ENCODE measurements around the gene MT1F.
"Not testable (repeated sequence)": the region's sequence is repeated elsewhere in the genome, so short reads cannot be mapped to it uniquely, and the experiment has no call there.

Gene MT1F

DNA sequence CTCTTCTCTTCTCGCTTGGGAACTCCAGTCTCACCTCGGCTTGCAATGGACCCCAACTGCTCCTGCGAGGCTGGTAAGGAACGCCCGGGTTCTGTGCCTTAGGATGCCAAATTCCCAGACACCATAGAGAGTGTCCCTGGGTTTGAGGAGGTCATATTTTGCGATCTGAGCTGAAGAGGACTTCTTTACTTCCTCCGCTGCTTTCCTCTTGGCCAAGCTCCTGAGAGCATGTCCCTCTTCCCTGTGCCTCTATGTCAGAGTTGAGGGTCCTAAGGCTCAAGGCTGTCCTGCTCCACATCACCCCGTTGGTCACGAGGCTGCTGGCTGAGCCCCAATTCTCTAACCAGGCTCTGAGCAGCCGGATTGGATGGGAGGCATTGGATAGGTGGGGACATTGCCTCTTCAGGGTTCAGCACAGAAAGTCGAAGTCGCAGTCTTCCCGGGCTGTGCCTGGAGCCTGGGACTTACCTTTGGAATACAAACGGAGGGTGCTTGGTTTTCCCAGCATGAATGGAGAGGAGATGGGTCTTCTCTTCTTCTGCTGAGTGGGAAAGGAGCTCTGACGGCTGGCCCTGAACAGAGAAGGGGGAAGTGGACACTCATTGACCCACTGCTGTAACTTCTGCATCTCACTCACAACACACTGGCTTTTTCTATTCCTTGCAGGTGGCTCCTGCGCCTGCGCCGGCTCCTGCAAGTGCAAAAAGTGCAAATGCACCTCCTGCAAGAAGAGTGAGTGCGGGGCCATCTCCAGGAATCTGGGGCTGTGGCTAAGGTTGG is 12.3 kb downstream of the MT1F start:
- in situ Hi-C loops (cut with MboI; ENCODE audit: low sequenced_read_pairs) = no loop called here

- in situ Hi-C loops (cut with MboI; ENCODE audit: low sequenced_read_pairs) = no loop called here
These were observed 12.8 kb downstream of the MT1F start for GRCh38 chr16:56670620-56670934.

- in situ Hi-C loops (cut with MboI; ENCODE audit: low sequenced_read_pairs) = not testable (repeated sequence)
These were observed 13.9 kb downstream of the MT1F start for GRCh38 chr16:56671691-56672090.

DNA sequence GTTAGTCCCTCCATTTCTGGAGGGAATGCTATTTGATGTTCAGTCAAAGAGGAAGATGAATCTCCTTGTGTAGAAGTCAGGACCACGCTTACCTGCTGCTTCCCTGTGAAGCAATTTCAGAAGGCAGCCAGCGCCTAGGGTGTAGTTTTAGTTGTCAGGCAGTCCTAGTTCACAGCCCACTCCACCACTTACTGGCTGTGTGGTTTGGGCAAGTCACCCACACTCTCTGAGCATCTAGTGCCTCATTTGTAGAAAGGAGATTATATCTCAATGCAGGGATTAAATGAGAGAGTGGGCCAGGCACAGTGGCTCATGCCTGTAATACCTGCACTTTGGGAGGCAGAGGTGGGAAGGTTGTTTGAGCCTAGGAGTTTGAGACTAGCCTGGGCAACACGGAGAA is 14.4 kb downstream of the MT1F start:
- in situ Hi-C loops (cut with MboI; ENCODE audit: low sequenced_read_pairs) = not testable (repeated sequence)

DNA sequence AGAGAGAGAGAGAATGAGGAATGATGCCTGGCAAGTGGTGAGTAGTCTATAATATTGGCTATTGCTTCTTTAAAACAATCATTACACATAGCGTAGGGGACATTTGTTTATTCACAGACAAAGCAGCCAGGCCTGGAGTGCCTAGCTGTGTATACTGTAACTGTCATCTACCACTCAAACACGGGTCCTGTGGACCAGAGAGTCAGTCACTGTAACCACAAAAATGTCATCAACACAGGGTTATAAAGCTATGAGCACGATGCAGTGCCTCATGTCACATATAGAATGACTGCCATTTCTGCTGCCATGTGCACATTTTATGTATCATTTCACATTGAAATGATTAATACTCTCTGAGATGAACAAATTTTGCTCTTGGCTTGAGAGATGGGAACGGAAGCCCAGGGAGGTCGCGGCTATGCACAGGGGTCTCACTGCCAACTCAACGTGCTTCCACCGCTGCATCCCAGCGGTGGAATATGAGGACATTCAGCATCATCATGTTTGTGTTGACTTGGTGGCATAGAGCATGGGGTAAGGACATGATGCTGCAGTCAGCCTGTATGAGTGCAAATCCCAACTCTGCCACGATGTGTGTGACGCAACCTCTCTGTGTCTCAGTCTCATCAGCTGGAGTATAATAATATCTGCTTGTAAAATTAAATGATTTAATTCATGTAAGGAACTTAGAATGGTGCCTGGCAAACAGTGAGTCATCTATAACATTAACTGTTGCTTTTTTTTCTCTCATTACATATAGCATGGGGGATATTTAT is 15.2 kb downstream of the MT1F start:
- in situ Hi-C loops (cut with MboI; ENCODE audit: low sequenced_read_pairs) = no loop called here

- in situ Hi-C loops (cut with MboI; ENCODE audit: low sequenced_read_pairs) = no loop called here
These were observed 16.2 kb downstream of the MT1F start for GRCh38 chr16:56673921-56674320.

DNA sequence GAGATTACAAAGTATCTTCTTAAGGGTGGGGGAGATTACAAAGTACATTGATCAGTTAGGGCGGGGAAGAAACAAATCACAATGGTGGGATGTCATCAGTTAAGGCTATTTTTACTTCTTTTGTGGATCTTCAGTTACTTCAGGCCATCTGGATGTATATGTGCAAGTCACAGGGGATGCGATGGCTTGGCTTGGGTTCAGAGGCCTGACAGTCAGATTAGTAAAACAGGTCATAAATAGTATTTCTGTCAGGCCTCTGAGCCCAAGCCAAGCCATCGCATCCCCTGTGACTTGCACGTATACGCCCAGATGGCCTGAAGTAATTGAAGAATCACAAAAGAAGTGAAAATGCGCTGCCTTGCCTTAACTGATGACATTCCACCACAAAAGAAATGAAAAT is 16.8 kb downstream of the MT1F start:
- in situ Hi-C loops (cut with MboI; ENCODE audit: low sequenced_read_pairs) = not testable (repeated sequence)

DNA sequence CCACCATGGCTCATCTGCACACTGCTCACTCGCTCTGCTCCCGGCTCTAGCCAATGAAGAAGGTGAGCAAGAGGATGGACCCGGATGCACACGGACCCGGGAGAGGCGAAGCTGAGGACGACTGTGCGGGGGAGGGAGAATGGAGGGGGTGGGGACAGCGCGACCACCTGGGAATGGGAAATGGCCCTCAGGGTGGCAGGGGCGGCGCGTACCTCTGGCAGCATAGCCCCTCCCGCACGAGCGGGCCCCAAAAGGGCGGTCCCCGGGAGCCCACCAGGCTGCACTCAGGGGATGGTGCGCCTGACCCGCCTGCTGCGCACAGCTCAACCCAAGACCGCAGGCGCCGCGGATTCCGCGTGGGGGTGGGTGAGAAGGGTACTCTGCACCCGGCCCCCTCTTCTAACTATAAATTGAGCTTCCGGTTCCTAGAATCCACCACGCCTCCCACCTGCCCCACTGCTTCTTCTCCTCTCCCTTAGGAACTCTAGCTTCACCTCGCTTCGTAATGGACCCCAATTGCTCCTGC is 18.0 kb downstream of the MT1F start:
- in situ Hi-C loops (cut with MboI; ENCODE audit: low sequenced_read_pairs) = no loop called here

DNA sequence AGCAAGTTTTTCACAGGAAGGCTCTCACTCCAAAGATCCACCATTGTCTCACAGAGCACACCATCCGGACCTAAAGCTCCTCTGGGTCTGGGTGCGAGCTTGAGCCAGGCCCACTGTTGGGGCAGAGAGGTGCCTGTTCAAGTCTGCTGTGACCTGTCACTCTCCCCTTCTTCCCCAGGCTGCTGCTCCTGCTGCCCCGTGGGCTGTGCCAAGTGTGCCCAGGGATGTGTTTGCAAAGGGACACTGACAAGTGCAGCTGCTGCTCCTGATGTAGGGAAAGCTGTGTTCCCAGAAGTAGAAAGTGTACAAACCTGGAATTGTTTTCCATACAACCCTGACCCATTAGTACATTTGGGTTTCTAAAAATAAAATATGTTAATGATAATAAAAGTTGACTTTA is 19.7 kb downstream of the MT1F start:
- in situ Hi-C loops (cut with MboI; ENCODE audit: low sequenced_read_pairs) = no loop called here

GRCh38 chr16:56679078-56679730 is 21.4 kb downstream of the MT1F start:
- in situ Hi-C loops (cut with MboI; ENCODE audit: low sequenced_read_pairs) = no loop called here

GRCh38 chr16:56679818-56680217 is 22.1 kb downstream of the MT1F start:
- in situ Hi-C loops (cut with MboI; ENCODE audit: low sequenced_read_pairs) = no loop called here

DNA sequence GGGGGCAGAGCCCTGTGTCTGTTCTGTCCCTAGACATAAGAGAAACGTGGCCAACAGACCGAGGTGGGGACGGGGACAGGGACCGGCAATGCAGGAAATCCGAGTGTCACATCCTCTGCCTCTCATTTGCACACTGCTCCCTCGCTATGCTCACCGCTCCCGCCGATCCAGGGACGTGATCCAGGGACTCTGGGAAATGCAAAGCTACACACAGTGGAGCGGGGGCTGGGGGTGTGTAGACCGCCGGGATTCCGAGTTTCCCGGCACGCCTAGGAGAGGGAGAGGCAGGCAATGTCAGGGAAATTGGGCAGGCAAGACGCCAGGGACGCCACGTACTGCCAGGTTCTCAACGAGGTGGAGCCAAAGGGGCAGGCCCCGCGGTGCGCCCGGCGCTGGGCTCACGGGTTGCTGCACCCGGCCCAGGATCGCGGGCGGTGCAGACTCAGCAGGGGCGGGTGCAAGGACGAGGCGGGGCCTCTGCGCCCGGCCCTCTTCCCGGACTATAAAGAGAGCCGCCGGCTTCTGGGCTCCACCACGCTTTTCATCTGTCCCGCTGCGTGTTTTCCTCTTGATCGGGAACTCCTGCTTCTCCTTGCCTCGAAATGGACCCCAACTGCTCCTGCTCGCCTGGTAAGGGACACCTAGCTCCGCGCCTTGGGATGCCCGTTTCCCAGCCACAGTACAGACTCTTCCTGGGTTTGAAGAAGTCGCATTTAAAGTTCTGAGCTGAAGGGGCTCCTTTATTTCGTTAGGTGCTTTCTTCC is 24.4 kb downstream of the MT1F start, which contains the start of gene MT1X:
TSS of gene MT1X (plus strand) at position 532 of the 764 bp plus-strand sequence. CDS start at position 603, 71 bp downstream.
- in situ Hi-C loops (cut with MboI; ENCODE audit: low sequenced_read_pairs) = no loop called here

GRCh38 chr16:56682703-56683397 is 25.1 kb downstream of the MT1F start:
- in situ Hi-C loops (cut with MboI; ENCODE audit: low sequenced_read_pairs) = no loop called here

DNA sequence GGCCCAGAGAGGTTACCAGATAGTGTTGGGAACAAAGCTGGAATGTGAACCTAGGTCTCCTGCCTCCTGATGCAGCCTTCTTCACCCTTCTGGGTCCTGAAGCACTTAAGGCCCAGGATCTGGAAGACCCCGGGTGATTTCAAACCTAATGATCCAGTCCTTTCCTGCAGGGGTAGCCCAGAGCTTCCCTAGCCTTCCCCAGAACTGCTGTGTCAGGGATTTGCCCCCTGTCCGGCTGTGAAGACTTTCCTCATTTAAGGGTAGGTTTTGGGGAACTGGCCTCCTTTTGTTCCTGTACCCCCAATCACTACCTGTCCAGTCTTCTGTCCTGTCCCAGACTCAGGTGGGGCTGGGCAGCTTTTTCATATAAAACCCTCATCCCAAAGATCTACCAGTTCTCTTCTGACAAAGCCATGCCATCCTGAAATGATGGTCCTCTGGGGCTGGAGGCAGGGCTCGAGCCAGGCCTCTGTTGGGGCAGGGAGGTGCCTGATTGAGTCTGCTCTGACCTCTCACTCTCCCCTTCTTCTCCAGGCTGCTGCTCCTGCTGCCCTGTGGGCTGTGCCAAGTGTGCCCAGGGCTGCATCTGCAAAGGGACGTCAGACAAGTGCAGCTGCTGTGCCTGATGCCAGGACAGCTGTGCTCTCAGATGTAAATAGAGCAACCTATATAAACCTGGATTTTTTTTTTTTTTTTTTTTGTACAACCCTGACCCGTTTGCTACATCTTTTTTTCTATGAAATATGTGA is 25.8 kb downstream of the MT1F start:
- in situ Hi-C loops (cut with MboI; ENCODE audit: low sequenced_read_pairs) = no loop called here

- in situ Hi-C loops (cut with MboI; ENCODE audit: low sequenced_read_pairs) = no loop called here
These were observed 26.6 kb downstream of the MT1F start for GRCh38 chr16:56684256-56684925.

GRCh38 chr16:56684926-56685590 is 27.3 kb downstream of the MT1F start:
- in situ Hi-C loops (cut with MboI; ENCODE audit: low sequenced_read_pairs) = no loop called here

DNA sequence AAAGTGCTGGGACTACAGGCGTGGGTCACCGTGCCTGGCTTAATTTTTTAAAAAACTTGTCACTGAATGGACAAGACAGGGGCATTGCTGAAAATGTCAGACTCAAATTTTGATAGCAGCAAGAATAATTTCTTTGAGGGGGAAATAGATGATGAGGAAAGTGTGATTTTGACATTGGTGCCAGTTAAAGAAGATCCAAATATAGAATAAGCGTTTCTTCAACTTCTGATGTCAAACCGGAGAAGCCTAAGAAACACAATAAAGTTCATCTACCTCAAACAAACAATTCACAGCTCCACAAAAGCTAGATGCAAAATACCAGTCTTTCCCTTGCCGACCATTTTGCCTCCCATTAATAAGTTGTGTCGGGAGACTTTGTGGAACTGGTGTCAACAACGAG is 29.0 kb downstream of the MT1F start:
- in situ Hi-C loops (cut with MboI; ENCODE audit: low sequenced_read_pairs) = no loop called here

- in situ Hi-C loops (cut with MboI; ENCODE audit: low sequenced_read_pairs) = no loop called here
These were observed 31.0 kb downstream of the MT1F start for GRCh38 chr16:56688762-56689161.

Measured in HL-60/S4 treated with retinoic acid at 250 ng/mL for 4 days and 3 days (cell line).